Measurements from ENCODE around the gene LGI4.

The LGI4 gene

GRCh38 chr19:35134601-35135242 is at the start of gene LGI4:
Gene LGI4, minus strand, starts transcription at chr19:35135059. Its CDS starts 379 bp downstream, at chr19:35134680.
- H3K27ac ChIP-seq (ENCODE audit: low read depth, low read length): peak within 1 kb of the TSS; percentile 34
- H3K9me3 ChIP-seq (ENCODE audit: low read length): no peaks in the 10 kb centered on the region
- H3K4me3 ChIP-seq (ENCODE audit: low read depth in 1 of 2, low read length in 2 of 2): no peak within 1 kb of the TSS
- H3K27me3 ChIP-seq (ENCODE audit: control insufficient read depth in 1 of 2, insufficient read depth in 2 of 2, low read length in 2 of 2): peaks cover 0 to 16% of the 10 kb centered on the region in 2 donors
- no peak within 1 kb of the TSS for H3K9ac ChIP-seq (ENCODE audit: low read length)
- peaks cover 4% of the 10 kb centered on the region for H3K4me1 ChIP-seq (ENCODE audit: insufficient read depth, low read length)
- H3K36me3 ChIP-seq (ENCODE audit: insufficient read depth, low read length): no peaks in the 10 kb centered on the region

GRCh38 chr19:35184267-35184666 is 49.4 kb upstream of the LGI4 start:
- H3K27ac ChIP-seq (ENCODE audit: low read depth, low read length): no peak overlapping the region
- H3K4me3 ChIP-seq (ENCODE audit: low read depth in 1 of 2, low read length in 2 of 2): no peak overlapping the region
- H3K36me3 ChIP-seq (ENCODE audit: insufficient read depth, low read length): no peaks in the 10 kb centered on the region
- H3K4me1 ChIP-seq (ENCODE audit: insufficient read depth, low read length): no peaks in the 10 kb centered on the region
- peaks cover 0 to 5% of the 10 kb centered on the region in 2 donors for H3K27me3 ChIP-seq (ENCODE audit: control insufficient read depth in 1 of 2, insufficient read depth in 2 of 2, low read length in 2 of 2)
- H3K9ac ChIP-seq (ENCODE audit: low read length): no peak overlapping the region
- no peaks in the 10 kb centered on the region for H3K9me3 ChIP-seq (ENCODE audit: low read length)

DNA sequence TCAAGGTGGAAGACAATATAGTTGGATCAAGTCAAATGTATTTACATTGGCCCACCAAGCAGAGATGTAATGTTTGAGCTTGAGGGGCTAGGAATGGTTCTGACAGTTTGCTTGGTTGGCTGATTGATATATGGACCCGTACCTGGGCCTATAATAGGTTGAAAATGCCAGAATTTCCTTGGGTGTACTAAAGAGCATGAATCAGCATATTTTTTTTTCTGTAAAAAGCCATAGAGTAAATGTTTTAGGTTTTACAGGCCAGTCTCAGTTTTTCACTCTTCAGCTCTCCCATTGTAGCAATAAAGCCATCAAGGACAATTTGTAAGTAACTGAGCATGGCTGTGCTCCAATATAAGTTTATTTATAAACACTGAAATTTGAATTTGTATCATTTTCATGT is 46.5 kb upstream of the LGI4 start:
- Histone ChIP-seq H3K27me3 (ENCODE audit: control insufficient read depth in 1 of 2, insufficient read depth in 2 of 2, low read length in 2 of 2) (peaks cover 0 to 5% of the 10 kb centered on the region in 2 donors), H3K27ac (ENCODE audit: low read depth, low read length) (no peak overlapping the region), H3K4me3 (ENCODE audit: low read depth in 1 of 2, low read length in 2 of 2) (no peak overlapping the region), H3K36me3 (ENCODE audit: insufficient read depth, low read length) (no peaks in the 10 kb centered on the region), H3K4me1 (ENCODE audit: insufficient read depth, low read length) (no peaks in the 10 kb centered on the region), H3K9ac (ENCODE audit: low read length) (no peak overlapping the region), H3K9me3 (ENCODE audit: low read length) (no peaks in the 10 kb centered on the region)

DNA sequence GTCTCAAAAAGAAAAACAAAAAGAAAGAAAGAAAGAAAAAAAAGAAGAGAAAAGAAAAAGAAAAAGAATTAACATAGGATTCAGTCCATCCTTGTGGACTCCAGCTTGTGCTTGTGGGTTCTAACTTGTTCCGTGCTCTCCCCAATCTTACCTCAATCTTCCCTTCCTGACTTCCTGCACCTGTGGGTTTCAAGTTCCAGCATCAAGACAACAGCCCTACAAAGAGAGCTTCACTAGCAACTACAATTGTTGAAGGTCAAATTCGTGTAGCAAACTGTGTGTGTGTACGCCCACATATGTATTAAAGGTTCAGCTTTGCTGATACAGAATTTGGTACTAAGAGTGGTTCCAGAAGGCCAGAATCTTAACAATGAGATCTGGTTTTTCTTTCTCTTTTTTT is 45.0 kb upstream of the LGI4 start:
- Histone ChIP-seq H3K4me1 (ENCODE audit: insufficient read depth, low read length) (no peaks in the 10 kb centered on the region), H3K9me3 (ENCODE audit: low read length) (no peaks in the 10 kb centered on the region), H3K27ac (ENCODE audit: low read depth, low read length) (no peak overlapping the region), H3K36me3 (ENCODE audit: insufficient read depth, low read length) (no peaks in the 10 kb centered on the region), H3K4me3 (ENCODE audit: low read depth in 1 of 2, low read length in 2 of 2) (no peak overlapping the region), H3K9ac (ENCODE audit: low read length) (no peak overlapping the region), H3K27me3 (ENCODE audit: control insufficient read depth in 1 of 2, insufficient read depth in 2 of 2, low read length in 2 of 2) (peaks cover 0 to 5% of the 10 kb centered on the region in 2 donors)

DNA sequence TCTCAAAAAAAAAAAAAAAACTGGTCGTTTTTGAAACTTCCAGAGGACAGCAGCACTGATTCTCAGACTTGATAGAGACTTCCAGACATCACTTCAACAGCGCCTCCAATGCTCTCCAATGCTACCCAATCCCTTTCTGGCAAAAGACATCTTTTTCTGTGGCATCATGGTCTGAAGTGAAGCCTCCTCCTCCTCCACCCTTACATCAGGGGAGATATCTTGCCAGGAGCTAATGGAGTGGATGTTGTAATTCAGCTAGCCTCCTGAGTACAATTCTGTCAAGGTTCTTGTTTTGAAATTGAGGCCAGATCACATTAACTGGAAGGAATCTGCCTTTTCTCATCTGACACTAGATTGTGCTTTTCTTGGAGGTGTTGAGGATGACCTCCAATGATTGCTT is 43.8 kb upstream of the LGI4 start:
- no peaks in the 10 kb centered on the region for H3K4me1 ChIP-seq (ENCODE audit: insufficient read depth, low read length)
- H3K27me3 ChIP-seq (ENCODE audit: control insufficient read depth in 1 of 2, insufficient read depth in 2 of 2, low read length in 2 of 2): peaks cover 0 to 5% of the 10 kb centered on the region in 2 donors
- H3K4me3 ChIP-seq (ENCODE audit: low read depth in 1 of 2, low read length in 2 of 2): no peak overlapping the region
- no peaks in the 10 kb centered on the region for H3K36me3 ChIP-seq (ENCODE audit: insufficient read depth, low read length)
- H3K9me3 ChIP-seq (ENCODE audit: low read length): no peaks in the 10 kb centered on the region
- no peak overlapping the region for H3K27ac ChIP-seq (ENCODE audit: low read depth, low read length)
- H3K9ac ChIP-seq (ENCODE audit: low read length): no peak overlapping the region

DNA sequence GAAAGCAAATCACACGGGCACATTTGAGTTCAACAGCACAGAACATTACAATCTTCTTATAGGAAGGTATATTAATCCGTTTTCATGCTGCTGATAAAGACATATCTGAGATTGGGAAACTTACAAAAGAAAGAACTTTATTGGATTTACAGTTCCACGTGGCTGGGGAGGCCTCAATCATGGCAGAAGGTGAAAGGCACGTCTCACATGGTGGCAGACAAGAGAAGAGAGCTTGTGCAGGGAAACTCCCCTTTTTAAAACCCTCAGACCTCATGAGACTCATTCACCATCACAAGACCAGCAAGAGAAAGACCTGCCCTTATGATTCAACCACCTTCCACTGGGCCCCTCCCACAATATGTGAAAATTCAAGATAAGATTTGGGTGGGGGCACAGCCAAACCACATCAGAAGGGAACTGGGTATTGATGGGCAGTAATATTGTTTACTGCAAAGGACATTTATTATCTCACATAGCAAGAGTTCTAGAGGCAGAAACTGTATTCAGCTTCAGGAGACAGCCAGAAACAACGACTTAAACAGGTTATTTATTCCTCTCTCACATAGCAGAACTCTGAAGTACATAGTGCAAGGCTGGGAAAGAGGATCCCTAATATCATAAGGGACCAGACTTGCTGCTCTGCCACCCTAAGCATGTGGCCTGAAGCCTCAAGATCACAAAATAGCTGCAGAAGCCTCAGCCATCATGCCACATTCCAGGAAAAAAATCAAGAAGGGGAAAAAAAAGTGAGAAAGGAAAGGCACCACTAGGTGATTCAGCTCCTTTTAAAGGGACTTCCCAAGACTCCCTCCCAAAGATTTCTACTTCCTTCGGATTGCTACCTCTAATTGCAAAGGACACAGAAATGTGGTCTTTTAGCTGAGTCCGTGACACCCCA is 42.8 kb upstream of the LGI4 start:
- H3K4me3 ChIP-seq (ENCODE audit: low read depth in 1 of 2, low read length in 2 of 2): no peak overlapping the region
- H3K27me3 ChIP-seq (ENCODE audit: control insufficient read depth in 1 of 2, insufficient read depth in 2 of 2, low read length in 2 of 2): peaks cover 0 to 4% of the 10 kb centered on the region in 2 donors
- H3K9ac ChIP-seq (ENCODE audit: low read length): no peak overlapping the region
- no peak overlapping the region for H3K27ac ChIP-seq (ENCODE audit: low read depth, low read length)
- no peaks in the 10 kb centered on the region for H3K9me3 ChIP-seq (ENCODE audit: low read length)
- H3K36me3 ChIP-seq (ENCODE audit: insufficient read depth, low read length): no peaks in the 10 kb centered on the region
- no peaks in the 10 kb centered on the region for H3K4me1 ChIP-seq (ENCODE audit: insufficient read depth, low read length)

GRCh38 chr19:35176181-35176570 is 41.3 kb upstream of the LGI4 start:
- H3K27me3 ChIP-seq (ENCODE audit: control insufficient read depth in 1 of 2, insufficient read depth in 2 of 2, low read length in 2 of 2): no peaks in the 10 kb centered on the region
- H3K9me3 ChIP-seq (ENCODE audit: low read length): no peaks in the 10 kb centered on the region
- H3K9ac ChIP-seq (ENCODE audit: low read length): no peak overlapping the region
- no peak overlapping the region for H3K4me3 ChIP-seq (ENCODE audit: low read depth in 1 of 2, low read length in 2 of 2)
- H3K27ac ChIP-seq (ENCODE audit: low read depth, low read length): no peak overlapping the region
- no peaks in the 10 kb centered on the region for H3K4me1 ChIP-seq (ENCODE audit: insufficient read depth, low read length)
- no peaks in the 10 kb centered on the region for H3K36me3 ChIP-seq (ENCODE audit: insufficient read depth, low read length)

- no peaks in the 10 kb centered on the region for H3K27me3 ChIP-seq (ENCODE audit: control insufficient read depth in 1 of 2, insufficient read depth in 2 of 2, low read length in 2 of 2)
- no peak overlapping the region for H3K4me3 ChIP-seq (ENCODE audit: low read depth in 1 of 2, low read length in 2 of 2)
- H3K9me3 ChIP-seq (ENCODE audit: low read length): no peaks in the 10 kb centered on the region
- H3K36me3 ChIP-seq (ENCODE audit: insufficient read depth, low read length): no peaks in the 10 kb centered on the region
- no peak overlapping the region for H3K27ac ChIP-seq (ENCODE audit: low read depth, low read length)
- no peak overlapping the region for H3K9ac ChIP-seq (ENCODE audit: low read length)
- H3K4me1 ChIP-seq (ENCODE audit: insufficient read depth, low read length): no peaks in the 10 kb centered on the region
Observed at GRCh38 chr19:35174226-35174625, 39.4 kb upstream of the LGI4 start.

DNA sequence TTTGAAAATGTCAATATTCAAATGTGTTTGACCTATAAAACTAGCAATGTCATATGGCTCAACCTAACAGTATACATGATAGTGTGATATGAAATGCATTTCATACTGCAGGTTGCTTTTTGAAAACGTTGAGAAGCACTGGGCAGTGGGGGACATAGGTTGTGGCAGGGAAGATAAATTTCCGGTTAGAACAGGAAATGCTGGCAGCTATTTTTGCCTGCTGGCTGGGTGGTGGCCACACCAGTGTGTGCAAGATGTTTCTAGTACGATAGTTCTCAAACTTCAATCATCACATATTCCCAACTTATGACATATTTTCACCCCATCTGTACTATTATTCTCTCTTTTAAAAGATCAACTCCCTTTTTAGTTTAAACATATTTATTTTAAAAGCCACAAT is 36.9 kb upstream of the LGI4 start:
- no peaks in the 10 kb centered on the region for H3K27me3 ChIP-seq (ENCODE audit: control insufficient read depth in 1 of 2, insufficient read depth in 2 of 2, low read length in 2 of 2)
- no peak overlapping the region for H3K9ac ChIP-seq (ENCODE audit: low read length)
- no peak overlapping the region for H3K27ac ChIP-seq (ENCODE audit: low read depth, low read length)
- no peak overlapping the region for H3K4me3 ChIP-seq (ENCODE audit: low read depth in 1 of 2, low read length in 2 of 2)
- H3K36me3 ChIP-seq (ENCODE audit: insufficient read depth, low read length): no peaks in the 10 kb centered on the region
- H3K9me3 ChIP-seq (ENCODE audit: low read length): no peaks in the 10 kb centered on the region
- no peaks in the 10 kb centered on the region for H3K4me1 ChIP-seq (ENCODE audit: insufficient read depth, low read length)

DNA sequence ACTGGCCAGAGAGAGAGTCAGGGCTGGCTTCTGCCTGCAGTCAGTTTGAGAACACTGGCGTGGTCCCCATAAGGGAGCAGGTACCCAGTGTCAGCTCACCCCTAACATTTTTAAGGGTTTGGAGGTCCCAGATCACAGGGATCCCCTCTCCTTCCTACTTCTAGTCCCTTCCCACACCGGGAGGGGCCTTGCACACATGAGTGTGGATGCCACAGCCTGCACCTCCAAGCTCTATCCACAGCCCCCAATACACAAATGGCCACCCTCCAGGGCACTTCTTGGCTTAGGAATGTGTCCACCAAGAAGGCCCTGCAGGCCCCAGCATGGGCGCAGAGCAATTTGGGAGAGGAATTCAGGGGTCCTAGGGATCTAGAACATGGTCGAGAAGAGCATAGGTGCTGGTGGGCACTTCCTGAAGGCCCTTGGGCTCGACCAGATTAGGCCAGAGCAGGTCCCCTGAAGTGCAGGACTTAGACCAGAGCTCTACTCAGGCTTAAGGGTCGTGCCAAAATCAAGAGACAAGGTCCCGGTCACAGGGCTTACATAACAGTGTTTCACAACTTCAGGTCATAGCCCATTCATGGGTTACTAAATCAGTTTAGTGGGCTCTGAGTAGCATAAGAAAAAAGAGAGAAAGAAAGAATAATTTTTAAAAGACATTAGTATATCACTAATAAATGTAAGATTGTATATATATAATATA is 35.7 kb upstream of the LGI4 start:
- H3K4me1 ChIP-seq (ENCODE audit: insufficient read depth, low read length): no peaks in the 10 kb centered on the region
- no peak overlapping the region for H3K27ac ChIP-seq (ENCODE audit: low read depth, low read length)
- no peak overlapping the region for H3K9ac ChIP-seq (ENCODE audit: low read length)
- H3K9me3 ChIP-seq (ENCODE audit: low read length): no peaks in the 10 kb centered on the region
- no peak overlapping the region for H3K4me3 ChIP-seq (ENCODE audit: low read depth in 1 of 2, low read length in 2 of 2)
- no peaks in the 10 kb centered on the region for H3K27me3 ChIP-seq (ENCODE audit: control insufficient read depth in 1 of 2, insufficient read depth in 2 of 2, low read length in 2 of 2)
- H3K36me3 ChIP-seq (ENCODE audit: insufficient read depth, low read length): no peaks in the 10 kb centered on the region

DNA sequence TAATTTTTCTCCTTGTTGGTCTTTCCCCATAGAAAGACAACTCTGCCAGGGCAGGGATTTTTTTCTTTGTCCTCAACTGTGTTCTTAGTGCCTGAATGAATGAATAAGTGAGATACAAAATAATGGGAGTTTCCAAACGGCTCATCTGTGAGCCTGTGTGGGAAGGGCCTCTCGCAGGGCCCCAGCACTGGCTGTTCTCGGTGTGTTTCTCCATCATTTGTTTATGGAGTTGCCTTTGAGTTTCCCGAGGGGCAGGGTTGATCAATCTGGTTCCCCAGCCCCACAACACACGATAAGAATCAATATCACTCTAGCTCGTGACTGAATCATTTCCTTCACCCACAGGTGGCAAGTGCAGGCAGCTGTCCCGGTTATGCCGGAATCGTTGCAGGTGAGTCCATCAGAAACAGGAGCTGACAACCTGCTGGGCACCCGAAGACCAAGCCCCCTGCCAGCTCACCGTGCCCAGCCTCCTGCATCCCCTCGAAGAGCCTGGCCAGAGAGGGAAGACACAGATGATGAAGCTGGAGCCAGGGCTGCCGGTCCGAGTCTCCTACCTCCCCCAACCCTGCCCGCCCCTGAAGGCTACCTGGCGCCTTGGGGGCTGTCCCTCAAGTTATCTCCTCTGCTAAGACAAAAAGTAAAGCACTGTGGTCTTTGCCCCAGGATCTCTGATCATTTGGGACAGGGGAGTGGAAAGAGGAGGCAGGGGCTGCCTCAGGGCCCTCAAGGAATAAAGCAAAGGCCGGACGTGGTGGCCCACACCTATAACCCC is 34.5 kb upstream of the LGI4 start:
- Histone ChIP-seq H3K9ac (ENCODE audit: low read length) (no peak overlapping the region), H3K4me3 (ENCODE audit: low read depth in 1 of 2, low read length in 2 of 2) (no peak overlapping the region), H3K36me3 (ENCODE audit: insufficient read depth, low read length) (no peaks in the 10 kb centered on the region), H3K4me1 (ENCODE audit: insufficient read depth, low read length) (no peaks in the 10 kb centered on the region), H3K27ac (ENCODE audit: low read depth, low read length) (no peak overlapping the region), H3K9me3 (ENCODE audit: low read length) (no peaks in the 10 kb centered on the region), H3K27me3 (ENCODE audit: control insufficient read depth in 1 of 2, insufficient read depth in 2 of 2, low read length in 2 of 2) (no peaks in the 10 kb centered on the region)
